ENCODE data around the gene PTPRG. TPM values are rescaled to one million over a fixed set of nuclear protein-coding genes. Genes with fewer than 3 reads are reported as not detected.

The PTPRG gene
- total and polyA plus RNA-seq, 2 experiments from 2014 or later, result 24.4 to 131 TPM

GRCh38 chr3:62044874-62045411 lies 483.6 kb downstream of the PTPRG start (continued):
- TF ChIP-seq ZNF462 (CRISPR knock-in tag; IDR thresholded peaks at IDR 0.05), result no peak
- TF ChIP-seq EZH2 (IDR thresholded peaks at IDR 0.05; ENCODE audit: low read depth, unreplicated experiment), result no peak
- no peak for TF ChIP-seq ZNF114 (CRISPR knock-in tag; IDR thresholded peaks at IDR 0.05)
- no peak; the same call in 1 of the 2 replicates for TF ChIP-seq NANOG (IDR thresholded peaks at IDR 0.05; ENCODE audit: borderline replicate concordance)
- TF ChIP-seq REST (IDR thresholded peaks at IDR 0.05; ENCODE audit: unreplicated experiment), result no peak

- Histone ChIP-seq H3K4me3 (no peak overlapping the region), H3K36me3 (ENCODE audit: insufficient read depth) (no peaks in the 10 kb centered on the region), H3F3A (replicated peaks; ENCODE audit: low read depth) (no peaks in the 10 kb centered on the region), H3K27ac (ENCODE audit: low read depth) (no peak overlapping the region), H3K9me2 (ENCODE audit: insufficient read depth) (no peaks in the 10 kb centered on the region), H3K79me2 (replicated peaks; ENCODE audit: insufficient read depth) (peaks cover 33% of the 10 kb centered on the region), H3K27me3 (ENCODE audit: insufficient read depth) (no peaks in the 10 kb centered on the region), H4K20me1 (replicated peaks; ENCODE audit: insufficient read depth) (no peaks in the 10 kb centered on the region), H3K4me2 (no peak overlapping the region), H3K4me1 (ENCODE audit: insufficient read depth) (peaks cover 54% of the 10 kb centered on the region), H2AFZ (no peak overlapping the region)
- no peak overlapping the region for H3K27ac Mint-ChIP-seq
- H3K27me3 Mint-ChIP-seq (ENCODE audit: insufficient read depth, low read depth, poor library complexity), result peaks cover 7% of the 10 kb centered on the region
- no peak overlapping the region for H3K4me3 Mint-ChIP-seq
- DNase-seq (ENCODE audit: low spot score) (no peak), ATAC-seq (no peak)
- H3K4me1 Mint-ChIP-seq, result peaks cover 75% of the 10 kb centered on the region
- no peaks in the 10 kb centered on the region for H3K9me3 Mint-ChIP-seq
- no peaks in the 10 kb centered on the region for H3K36me3 Mint-ChIP-seq (ENCODE audit: low read depth)
- TF ChIP-seq POLR2AphosphoS5 (IDR thresholded peaks at IDR 0.05; ENCODE audit: low read depth), result no peak
- no peak for TF ChIP-seq ZNF331 (CRISPR knock-in tag; IDR thresholded peaks at IDR 0.05; ENCODE audit: low read depth)
- no peak for TF ChIP-seq REST (IDR thresholded peaks at IDR 0.05; ENCODE audit: unreplicated experiment)
- no peak for TF ChIP-seq CREB1 (CRISPR knock-in tag; IDR thresholded peaks at IDR 0.05; ENCODE audit: low read depth)
- no peak for TF ChIP-seq CTCF (conservative IDR thresholded peaks at IDR 0.05; ENCODE audit: low read depth in 2 of 2)
Measured at GRCh38 chr3:62046326-62046725, 485.0 kb downstream of the PTPRG start.

Measured in GM23338 (cell line).